HEK293 (cell line): ENCODE results near the gene LRRK1.

Experiments
- CTCF ChIA-PET: fragments of 350-600 bp; formaldehyde crosslinking; extraction: SDS; loops from one replicate; lab custom pipeline; 2021; ENCODE audit warnings: antibody characterized with exemption; lab: Yijun Ruan, JAX
- POLR2A ChIA-PET: fragments of 300-600 bp; formaldehyde crosslinking; extraction: SDS; loops from one replicate; lab custom pipeline; 2020; ENCODE audit warnings: antibody characterized with exemption, inconsistent platforms; lab: Yijun Ruan, JAX
- H3K27ac ChIP-seq: fragments of 200-500 bp; sonication (Bioruptor generic); 2 replicates; pipeline ENCODE4 v1.5.1; 2014; ENCODE audit warnings: low read depth, low read length, control low read depth, inconsistent platforms; ENCODE audit errors: extremely low read depth
- H3K36me3 ChIP-seq, 2 experiments: fragments of 200-500 bp in 1 of 2; sonication (Bioruptor generic) in 1 of 2; 1 replicate in 1 of 2; 2 replicates in 1 of 2; pipeline ENCODE4 v1.5.1; 2014 to 2017; ENCODE audit warnings: inconsistent platforms in 2 of 2, low read length in 2 of 2; ENCODE audit not compliant: control insufficient read depth in 2 of 2, insufficient read depth in 1 of 2
- H3K4me1 ChIP-seq: fragments of 200-500 bp; sonication (Bioruptor generic); 2 replicates; pipeline ENCODE4 v1.5.1; 2014; ENCODE audit warnings: mild to moderate bottlenecking, low read length, inconsistent platforms; ENCODE audit not compliant: control insufficient read depth, insufficient read depth
- H3K4me3 ChIP-seq: 2 replicates; pipeline ENCODE4 v1.5.1; 2011; ENCODE audit warnings: low read depth, mild to moderate bottlenecking, control low read depth, low read length, moderate library complexity
- H3K9me3 ChIP-seq: fragments of 200-500 bp; sonication (Bioruptor generic); 2 replicates; pipeline ENCODE4 v1.5.1; 2014; ENCODE audit warnings: low read depth, low read length, inconsistent platforms; ENCODE audit not compliant: control insufficient read depth, insufficient read depth
- BCL11B ChIP-seq: fragments of 450-650 bp; formaldehyde crosslinking; IDR thresholded peaks from 2 replicates; pipeline ENCODE4 v1.5.1; 2016; ENCODE audit warnings: low read depth, missing biosample characterization, missing genetic modification characterization
- GLIS1 ChIP-seq: fragments of 450-650 bp; formaldehyde crosslinking; IDR thresholded peaks from 2 replicates; pipeline ENCODE4 v1.5.1; 2016; ENCODE audit warnings: missing biosample characterization, missing genetic modification characterization
- IKZF3 ChIP-seq: fragments of 450-650 bp; IDR thresholded peaks from 2 replicates; pipeline ENCODE4 v1.5.0; 2018; ENCODE audit warnings: missing biosample characterization, mild to moderate bottlenecking, missing genetic modification characterization, moderate library complexity
- KLF9 ChIP-seq: fragments of 450-650 bp; formaldehyde crosslinking; IDR thresholded peaks from 2 replicates; pipeline ENCODE4 v1.5.1; 2016; ENCODE audit warnings: missing biosample characterization, missing genetic modification characterization, low read depth
- PRDM1 ChIP-seq: fragments of 450-650 bp; formaldehyde crosslinking; IDR thresholded peaks from 2 replicates; pipeline ENCODE4; 2016; ENCODE audit warnings: missing biosample characterization, missing genetic modification characterization
- ZFP3 ChIP-seq: fragments of 450-650 bp; formaldehyde crosslinking; IDR thresholded peaks from 2 replicates; pipeline ENCODE4 v1.5.1; 2016; ENCODE audit warnings: low read depth, missing biosample characterization, missing genetic modification characterization
- ZNF133 ChIP-seq: fragments of 450-650 bp; formaldehyde crosslinking; IDR thresholded peaks from 2 replicates; pipeline ENCODE4 v1.5.1; 2016; ENCODE audit warnings: missing biosample characterization, missing genetic modification characterization
- ZNF155 ChIP-seq: fragments of 450-650 bp; formaldehyde crosslinking; IDR thresholded peaks from 2 replicates; pipeline ENCODE4 v1.5.1; 2016; ENCODE audit warnings: missing biosample characterization, missing genetic modification characterization
- ZNF16 ChIP-seq: fragments of 450-650 bp; formaldehyde crosslinking; IDR thresholded peaks from 2 replicates; pipeline ENCODE4 v1.5.1; 2016; ENCODE audit warnings: low read depth, missing biosample characterization, missing genetic modification characterization
- ZNF221 ChIP-seq: fragments of 450-650 bp; formaldehyde crosslinking; IDR thresholded peaks from 2 replicates; pipeline ENCODE4 v1.5.1; 2017; ENCODE audit warnings: missing biosample characterization, missing genetic modification characterization, borderline replicate concordance
- ZNF23 ChIP-seq: fragments of 450-650 bp; formaldehyde crosslinking; IDR thresholded peaks from 2 replicates; pipeline ENCODE4 v1.5.1; 2016; ENCODE audit warnings: missing biosample characterization, missing genetic modification characterization, borderline replicate concordance
- ZNF324 ChIP-seq: fragments of 450-650 bp; formaldehyde crosslinking; IDR thresholded peaks from 2 replicates; pipeline ENCODE4 v1.5.1; 2016; ENCODE audit warnings: missing biosample characterization, missing genetic modification characterization
- ZNF366 ChIP-seq: fragments of 450-650 bp; formaldehyde crosslinking; conservative IDR thresholded peaks from 2 replicates; pipeline ENCODE4 v1.5.1; 2016; ENCODE audit warnings: missing biosample characterization, missing genetic modification characterization
- ZNF544 ChIP-seq: fragments of 450-650 bp; formaldehyde crosslinking; IDR thresholded peaks from 2 replicates; pipeline ENCODE4 v1.5.0; 2017; ENCODE audit warnings: missing biosample characterization, missing genetic modification characterization
- ZNF555 ChIP-seq: fragments of 450-650 bp; formaldehyde crosslinking; conservative IDR thresholded peaks from 2 replicates; pipeline ENCODE4 v1.5.1; 2017; ENCODE audit warnings: missing biosample characterization, mild to moderate bottlenecking, missing genetic modification characterization, inconsistent platforms
- ZNF624 ChIP-seq: fragments of 450-650 bp; formaldehyde crosslinking; IDR thresholded peaks from 2 replicates; pipeline ENCODE4 v1.5.1; 2017; ENCODE audit warnings: missing biosample characterization, missing genetic modification characterization
- ZNF626 ChIP-seq: fragments of 450-650 bp; sonication (Bioruptor Pico); formaldehyde crosslinking; IDR thresholded peaks from 2 replicates; pipeline ENCODE4 v1.5.1; 2018; ENCODE audit warnings: missing biosample characterization, missing genetic modification characterization, inconsistent platforms
- ZNF677 ChIP-seq: fragments of 450-650 bp; IDR thresholded peaks from 2 replicates; pipeline ENCODE4 v1.5.0; 2018; ENCODE audit warnings: missing biosample characterization, mild to moderate bottlenecking, missing genetic modification characterization, moderate library complexity
- ZNF776 ChIP-seq: fragments of 450-650 bp; formaldehyde crosslinking; IDR thresholded peaks from 2 replicates; pipeline ENCODE4 v1.5.0; 2017; ENCODE audit warnings: missing biosample characterization, missing genetic modification characterization, borderline replicate concordance
- TF ChIP-seq, protein P1 (sequence below): fragments of 450-650 bp; formaldehyde crosslinking; IDR thresholded peaks from 2 replicates; pipeline ENCODE4 v1.5.1; 2016; ENCODE audit warnings: missing biosample characterization, missing genetic modification characterization
- TF ChIP-seq, protein P2 (sequence below): fragments of 450-650 bp; formaldehyde crosslinking; optimal IDR thresholded peaks from 2 replicates; pipeline ENCODE3; 2016; ENCODE audit warnings: missing biosample characterization, mild to moderate bottlenecking, missing genetic modification characterization
- TF ChIP-seq, protein P3 (sequence below): fragments of 450-650 bp; formaldehyde crosslinking; IDR thresholded peaks from 2 replicates; pipeline ENCODE4 v1.5.1; 2017; ENCODE audit warnings: missing biosample characterization, missing genetic modification characterization

The LRRK1 gene

DNA sequence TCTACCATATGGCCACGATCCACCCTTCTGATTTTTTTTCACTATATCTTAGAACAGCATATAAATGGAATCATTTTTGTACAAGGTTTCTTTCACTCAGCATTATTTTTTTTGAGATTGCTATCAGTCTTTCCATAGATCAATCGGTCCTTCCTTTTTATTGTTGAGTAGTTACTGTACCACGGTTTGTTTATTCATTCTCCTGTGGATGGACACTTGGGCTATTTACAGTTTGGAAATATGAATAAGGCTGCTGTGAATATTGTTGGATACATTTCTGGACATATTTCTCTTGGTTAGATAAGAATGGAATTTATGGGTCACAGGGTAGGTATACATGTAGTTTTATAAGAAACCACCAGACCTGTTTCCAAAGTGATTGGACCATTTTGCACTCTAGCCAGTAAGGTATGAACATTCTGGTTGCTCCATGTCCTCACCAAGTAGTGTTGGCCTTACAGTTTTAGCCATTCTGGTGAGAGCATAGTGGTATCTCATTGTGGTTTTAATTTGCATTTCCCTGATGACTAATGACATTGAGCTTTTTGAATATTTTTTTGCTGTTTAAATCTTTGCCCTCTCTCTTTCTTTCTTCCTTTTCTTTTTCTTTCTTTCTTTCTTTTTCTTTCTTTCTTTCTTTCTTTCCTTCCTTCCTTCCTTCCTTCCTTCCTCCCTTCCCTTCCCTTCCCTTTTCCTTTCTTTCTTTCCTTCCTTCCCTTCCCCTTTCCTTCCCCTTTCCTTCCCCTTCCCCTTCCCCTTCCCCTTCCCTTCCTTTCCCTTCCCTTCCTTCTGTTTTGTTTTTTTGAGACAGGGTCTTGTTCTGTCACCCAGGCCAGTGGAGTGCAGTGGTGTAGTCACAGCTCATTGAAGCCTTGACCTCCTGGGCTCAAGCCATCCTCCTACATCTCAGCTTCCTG, 49.2 kb downstream of the LRRK1 start:
- Histone ChIP-seq H3K27ac (no peak overlapping the region), H3K4me3 (no peak overlapping the region), H3K4me1 (no peaks in the 10 kb centered on the region), H3K9me3 (no peaks in the 10 kb centered on the region), H3K36me3 (no peaks in the 10 kb centered on the region)
- CTCF ChIA-PET, result interaction anchor here (0.6 to 1.4 kb wide), 4 partner anchors 12 to 297 kb away, joined by 3 to 4 read pairs (median 3); no protein-coding TSS in a partner anchor
- TF ChIP-seq ZNF544 (tag by site-specific recombination) (no peak), ZNF366 (peak; percentile 60), PRDM1 (tag by site-specific recombination) (0 out of 2 replicates have a peak, but pooled peaks have one; percentile 26)
- POLR2A ChIA-PET, result no interaction called here

DNA sequence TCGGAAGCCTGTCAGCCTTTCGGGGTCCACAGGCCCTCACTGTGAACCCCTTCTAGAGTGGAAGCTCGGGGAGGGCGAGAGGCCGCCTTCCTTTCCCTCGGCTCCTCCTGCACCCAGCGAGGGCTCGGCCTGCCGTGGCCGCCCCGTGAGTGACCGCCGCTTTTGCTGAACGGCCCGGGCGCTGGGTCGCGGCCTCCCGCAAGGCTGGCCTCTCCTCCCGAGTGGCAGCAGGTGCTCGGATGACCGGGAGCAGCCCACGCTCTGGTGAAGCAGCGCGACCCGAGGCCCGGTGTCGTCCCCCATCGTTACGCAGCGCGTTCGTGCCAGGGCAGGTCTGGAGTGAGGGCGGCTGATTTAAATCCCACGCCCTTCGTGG, 53.8 kb downstream of the LRRK1 start:
- H3K4me1 ChIP-seq, result no peaks in the 10 kb centered on the region

DNA sequence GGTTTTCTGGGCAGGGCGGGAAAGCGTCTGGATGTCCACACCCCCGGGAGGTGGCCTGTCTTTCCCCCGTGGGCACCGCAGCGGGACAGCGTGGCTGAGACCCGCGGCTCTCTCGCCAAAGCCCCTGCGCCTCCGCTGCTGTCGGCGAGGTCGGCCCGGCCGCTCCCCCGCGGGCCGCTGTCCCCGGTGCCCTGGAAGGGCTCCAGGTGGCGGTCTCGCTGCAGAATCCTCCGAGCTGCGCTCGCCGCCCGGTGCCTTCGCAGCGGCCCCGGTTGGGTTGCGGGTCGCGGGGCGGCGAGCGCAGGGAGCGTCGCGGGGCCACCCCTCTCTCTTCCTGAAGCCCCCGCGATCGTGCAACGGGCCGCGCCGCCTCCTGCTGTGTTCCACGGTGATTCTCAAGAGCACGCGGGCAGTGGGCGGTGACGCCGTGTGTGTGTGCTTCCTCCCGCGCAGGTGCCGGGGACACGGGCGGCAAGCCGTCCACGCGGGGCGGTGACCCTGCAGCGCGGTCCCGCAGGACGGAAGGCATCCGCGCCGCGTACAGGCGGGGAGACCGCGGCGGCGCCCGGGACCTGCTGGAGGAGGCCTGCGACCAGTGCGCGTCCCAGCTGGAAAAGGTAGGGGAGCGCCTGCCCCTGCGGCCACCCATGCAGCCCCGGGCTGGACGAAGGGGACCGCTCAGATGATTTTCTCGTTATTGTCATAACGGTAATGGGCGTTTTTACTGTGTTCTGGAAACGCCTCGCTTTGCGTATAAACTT, 54.4 kb downstream of the LRRK1 start:
- no peak overlapping the region for H3K4me3 ChIP-seq
- POLR2A ChIA-PET, result no interaction called here
- CTCF ChIA-PET, result interaction anchor here (1.3 kb wide), 1 partner anchor 35 kb away, joined by 12 read pairs; no protein-coding TSS in a partner anchor
- no peaks in the 10 kb centered on the region for H3K36me3 ChIP-seq
- no peaks in the 10 kb centered on the region for H3K9me3 ChIP-seq
- no peaks in the 10 kb centered on the region for H3K4me1 ChIP-seq
- no peak overlapping the region for H3K27ac ChIP-seq
- TF ChIP-seq, protein P1, sequence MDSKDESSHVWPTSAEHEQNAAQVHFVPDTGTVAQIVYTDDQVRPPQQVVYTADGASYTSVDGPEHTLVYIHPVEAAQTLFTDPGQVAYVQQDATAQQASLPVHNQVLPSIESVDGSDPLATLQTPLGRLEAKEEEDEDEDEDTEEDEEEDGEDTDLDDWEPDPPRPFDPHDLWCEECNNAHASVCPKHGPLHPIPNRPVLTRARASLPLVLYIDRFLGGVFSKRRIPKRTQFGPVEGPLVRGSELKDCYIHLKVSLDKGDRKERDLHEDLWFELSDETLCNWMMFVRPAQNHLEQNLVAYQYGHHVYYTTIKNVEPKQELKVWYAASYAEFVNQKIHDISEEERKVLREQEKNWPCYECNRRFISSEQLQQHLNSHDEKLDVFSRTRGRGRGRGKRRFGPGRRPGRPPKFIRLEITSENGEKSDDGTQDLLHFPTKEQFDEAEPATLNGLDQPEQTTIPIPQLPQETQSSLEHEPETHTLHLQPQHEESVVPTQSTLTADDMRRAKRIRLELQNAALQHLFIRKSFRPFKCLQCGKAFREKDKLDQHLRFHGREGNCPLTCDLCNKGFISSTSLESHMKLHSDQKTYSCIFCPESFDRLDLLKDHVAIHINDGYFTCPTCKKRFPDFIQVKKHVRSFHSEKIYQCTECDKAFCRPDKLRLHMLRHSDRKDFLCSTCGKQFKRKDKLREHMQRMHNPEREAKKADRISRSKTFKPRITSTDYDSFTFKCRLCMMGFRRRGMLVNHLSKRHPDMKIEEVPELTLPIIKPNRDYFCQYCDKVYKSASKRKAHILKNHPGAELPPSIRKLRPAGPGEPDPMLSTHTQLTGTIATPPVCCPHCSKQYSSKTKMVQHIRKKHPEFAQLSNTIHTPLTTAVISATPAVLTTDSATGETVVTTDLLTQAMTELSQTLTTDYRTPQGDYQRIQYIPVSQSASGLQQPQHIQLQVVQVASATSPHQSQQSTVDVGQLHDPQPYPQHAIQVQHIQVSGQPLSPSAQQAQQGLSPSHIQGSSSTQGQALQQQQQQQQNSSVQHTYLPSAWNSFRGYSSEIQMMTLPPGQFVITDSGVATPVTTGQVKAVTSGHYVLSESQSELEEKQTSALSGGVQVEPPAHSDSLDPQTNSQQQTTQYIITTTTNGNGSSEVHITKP (tag by site-specific recombination), result no peak
- TF ChIP-seq ZNF677 (tag by site-specific recombination), result no peak
- no peak for TF ChIP-seq ZNF155 (tag by site-specific recombination)
- TF ChIP-seq, protein P2, sequence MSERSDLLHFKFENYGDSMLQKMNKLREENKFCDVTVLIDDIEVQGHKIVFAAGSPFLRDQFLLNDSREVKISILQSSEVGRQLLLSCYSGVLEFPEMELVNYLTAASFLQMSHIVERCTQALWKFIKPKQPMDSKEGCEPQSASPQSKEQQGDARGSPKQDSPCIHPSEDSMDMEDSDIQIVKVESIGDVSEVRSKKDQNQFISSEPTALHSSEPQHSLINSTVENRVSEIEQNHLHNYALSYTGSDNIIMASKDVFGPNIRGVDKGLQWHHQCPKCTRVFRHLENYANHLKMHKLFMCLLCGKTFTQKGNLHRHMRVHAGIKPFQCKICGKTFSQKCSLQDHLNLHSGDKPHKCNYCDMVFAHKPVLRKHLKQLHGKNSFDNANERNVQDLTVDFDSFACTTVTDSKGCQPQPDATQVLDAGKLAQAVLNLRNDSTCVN (tag by site-specific recombination), result no peak
- TF ChIP-seq ZNF324, result no peak
- TF ChIP-seq ZNF133 (tag by site-specific recombination), result no peak
- no peak for TF ChIP-seq ZNF221
- TF ChIP-seq ZFP3 (tag by site-specific recombination), result no peak

More for the DNA sequence above, 53.8 kb downstream of the LRRK1 start:
- Histone ChIP-seq H3K4me3 (no peak overlapping the region), H3K9me3 (no peaks in the 10 kb centered on the region), H3K27ac (no peak overlapping the region), H3K36me3 (no peaks in the 10 kb centered on the region)
- ChIA-PET POLR2A (interaction anchor here (0.7 kb wide), 1 partner anchor 43 kb away, joined by 3 read pairs; no protein-coding TSS in a partner anchor), CTCF (interaction anchor here (1.3 kb wide), 1 partner anchor 35 kb away, joined by 12 read pairs; no protein-coding TSS in a partner anchor)
- TF ChIP-seq KLF9 (tag by site-specific recombination) (no peak), IKZF3 (tag by site-specific recombination) (no peak), BCL11B (tag by site-specific recombination) (no peak), ZNF776 (no peak), ZNF626 (tag by site-specific recombination) (no peak), ZNF555 (tag by site-specific recombination) (no peak), ZNF16 (tag by site-specific recombination) (no peak), ZNF624 (no peak), GLIS1 (no peak), ZNF23 (tag by site-specific recombination) (no peak)
- TF ChIP-seq, protein P1 (tag by site-specific recombination), result no peak
- TF ChIP-seq, protein P3, sequence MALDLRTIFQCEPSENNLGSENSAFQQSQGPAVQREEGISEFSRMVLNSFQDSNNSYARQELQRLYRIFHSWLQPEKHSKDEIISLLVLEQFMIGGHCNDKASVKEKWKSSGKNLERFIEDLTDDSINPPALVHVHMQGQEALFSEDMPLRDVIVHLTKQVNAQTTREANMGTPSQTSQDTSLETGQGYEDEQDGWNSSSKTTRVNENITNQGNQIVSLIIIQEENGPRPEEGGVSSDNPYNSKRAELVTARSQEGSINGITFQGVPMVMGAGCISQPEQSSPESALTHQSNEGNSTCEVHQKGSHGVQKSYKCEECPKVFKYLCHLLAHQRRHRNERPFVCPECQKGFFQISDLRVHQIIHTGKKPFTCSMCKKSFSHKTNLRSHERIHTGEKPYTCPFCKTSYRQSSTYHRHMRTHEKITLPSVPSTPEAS (tag by site-specific recombination), result no peak
